Measurements from ENCODE around the gene DCDC2C. TPM values are rescaled to one million over a fixed set of nuclear protein-coding genes. Genes with fewer than 3 reads are reported as not detected.

The DCDC2C gene
- polyA plus RNA-seq, 3 donors: not detected

DNA sequence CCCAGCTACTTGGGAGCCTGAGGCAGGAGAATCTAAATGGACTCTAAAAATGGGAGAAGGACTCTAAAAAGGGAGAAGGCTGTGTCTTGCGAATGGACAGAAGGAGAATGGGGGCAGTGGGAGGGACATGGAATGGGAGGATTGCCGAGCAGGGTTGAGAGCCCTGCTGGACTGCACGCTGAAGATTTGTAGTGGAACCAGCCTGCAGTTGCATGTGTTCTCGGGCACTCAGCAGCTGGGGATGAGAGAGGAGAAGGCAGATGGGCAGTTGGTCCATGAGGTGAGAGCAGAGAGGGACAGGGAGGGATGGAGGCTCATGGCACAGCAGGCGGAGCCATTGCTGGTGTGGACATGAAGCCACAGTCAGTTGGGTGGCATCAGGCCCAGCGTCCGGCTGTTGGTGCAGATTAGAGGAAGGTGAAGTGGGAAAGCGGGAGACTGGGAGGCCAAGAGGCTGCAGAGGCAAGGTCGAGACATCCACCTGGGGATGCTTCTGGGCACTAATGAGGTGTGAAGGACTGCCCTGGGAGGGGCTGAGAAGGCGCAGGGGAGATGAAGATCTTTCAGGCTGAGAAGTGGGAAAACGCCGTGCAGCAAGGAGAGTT, 40.7 kb downstream of the DCDC2C start:
- H3K9me3 Mint-ChIP-seq: no peaks in the 10 kb centered on the region
- intact Hi-C loops (cut with micrococcal nuclease): no loop called here
- 99% methylated on average over 12 of the region's 12 CpGs for WGBS (ENCODE audit: insufficient coverage)

DNA sequence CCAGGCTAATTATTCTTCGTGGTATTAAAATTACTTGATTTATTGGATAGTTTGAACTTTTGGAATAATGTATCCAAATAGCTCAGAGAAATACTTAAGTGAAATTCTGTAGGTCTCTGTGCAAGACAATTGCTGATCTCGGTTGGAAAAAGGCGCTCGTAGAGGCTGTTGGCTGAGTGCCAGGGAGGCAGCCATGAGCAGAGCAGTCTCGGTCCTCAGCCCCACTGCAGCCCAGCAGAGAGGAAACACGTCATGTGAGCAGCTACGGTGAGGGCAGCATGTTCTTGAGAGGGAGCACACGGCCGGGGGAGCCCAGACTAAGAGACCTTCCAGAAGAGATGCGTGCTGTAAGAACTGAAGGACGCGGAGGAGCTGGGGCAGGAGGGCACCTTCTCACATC, 42.5 kb downstream of the DCDC2C start:
- Histone ChIP-seq H2AFZ (ENCODE audit: insufficient read depth, low read depth, low read length, poor library complexity, severe bottlenecking) (no peak overlapping the region), H3K4me1 (ENCODE audit: control insufficient read depth in 1 of 2, insufficient read depth in 2 of 2, low read length in 2 of 2) (no peaks in the 10 kb centered on the region), H3K79me2 (ENCODE audit: insufficient read depth, low read length) (no peaks in the 10 kb centered on the region), H3K27me3 (ENCODE audit: control insufficient read depth in 2 of 2, insufficient read depth in 2 of 2, low read length in 2 of 2) (no peaks in the 10 kb centered on the region), H3K9me3 (replicated peaks in 1 of 2; ENCODE audit: control insufficient read depth in 1 of 2, insufficient read depth in 1 of 2, low read length in 2 of 2) (no peaks in the 10 kb centered on the region), H3K9ac (ENCODE audit: insufficient read depth, low read length, poor library complexity, severe bottlenecking) (no peak overlapping the region), H3K27ac (ENCODE audit: low read depth in 1 of 2, low read length in 2 of 2) (no peak overlapping the region), H3K4me3 (replicated peaks in 1 of 3; ENCODE audit: low read depth in 2 of 3, low read length in 3 of 3) (no peak overlapping the region), H3K4me2 (replicated peaks; ENCODE audit: extremely low read depth, low read length, poor library complexity, severe bottlenecking) (no peak overlapping the region), H4K20me1 (ENCODE audit: insufficient read depth, low read length) (no peaks in the 10 kb centered on the region), H3K36me3 (replicated peaks in 1 of 2; ENCODE audit: control insufficient read depth in 1 of 2, insufficient read depth in 2 of 2, low read length in 2 of 2) (no peaks in the 10 kb centered on the region)
- H3K9me3 Mint-ChIP-seq: no peaks in the 10 kb centered on the region
- peaks cover 7 to 8% (median 7%) of the 10 kb centered on the region in 3 donors for H3K27me3 Mint-ChIP-seq (ENCODE audit: low read depth in 3 of 3)
- intact Hi-C loops (cut with micrococcal nuclease): no loop called here
- DNase-seq: no peak
- 46% methylated on average over 7 of the region's 12 CpGs for WGBS (ENCODE audit: insufficient coverage)
- no peak overlapping the region for H3K4me3 Mint-ChIP-seq
- H3K4me1 Mint-ChIP-seq: no peaks in the 10 kb centered on the region
- TF ChIP-seq, protein P1, sequence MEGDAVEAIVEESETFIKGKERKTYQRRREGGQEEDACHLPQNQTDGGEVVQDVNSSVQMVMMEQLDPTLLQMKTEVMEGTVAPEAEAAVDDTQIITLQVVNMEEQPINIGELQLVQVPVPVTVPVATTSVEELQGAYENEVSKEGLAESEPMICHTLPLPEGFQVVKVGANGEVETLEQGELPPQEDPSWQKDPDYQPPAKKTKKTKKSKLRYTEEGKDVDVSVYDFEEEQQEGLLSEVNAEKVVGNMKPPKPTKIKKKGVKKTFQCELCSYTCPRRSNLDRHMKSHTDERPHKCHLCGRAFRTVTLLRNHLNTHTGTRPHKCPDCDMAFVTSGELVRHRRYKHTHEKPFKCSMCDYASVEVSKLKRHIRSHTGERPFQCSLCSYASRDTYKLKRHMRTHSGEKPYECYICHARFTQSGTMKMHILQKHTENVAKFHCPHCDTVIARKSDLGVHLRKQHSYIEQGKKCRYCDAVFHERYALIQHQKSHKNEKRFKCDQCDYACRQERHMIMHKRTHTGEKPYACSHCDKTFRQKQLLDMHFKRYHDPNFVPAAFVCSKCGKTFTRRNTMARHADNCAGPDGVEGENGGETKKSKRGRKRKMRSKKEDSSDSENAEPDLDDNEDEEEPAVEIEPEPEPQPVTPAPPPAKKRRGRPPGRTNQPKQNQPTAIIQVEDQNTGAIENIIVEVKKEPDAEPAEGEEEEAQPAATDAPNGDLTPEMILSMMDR (IDR thresholded peaks at IDR 0.05): no peak
- no peaks in the 10 kb centered on the region for H3K36me3 Mint-ChIP-seq
- H3K27ac Mint-ChIP-seq: no peak overlapping the region

More for the DNA sequence above, 40.7 kb downstream of the DCDC2C start:
- H4K20me1 ChIP-seq (ENCODE audit: insufficient read depth, low read length): no peaks in the 10 kb centered on the region
- H3K4me1 Mint-ChIP-seq: no peaks in the 10 kb centered on the region
- H3K9me3 ChIP-seq (replicated peaks in 1 of 2; ENCODE audit: control insufficient read depth in 1 of 2, insufficient read depth in 1 of 2, low read length in 2 of 2): no peaks in the 10 kb centered on the region
- H3K4me1 ChIP-seq (ENCODE audit: control insufficient read depth in 1 of 2, insufficient read depth in 2 of 2, low read length in 2 of 2): no peaks in the 10 kb centered on the region
- H2AFZ ChIP-seq (ENCODE audit: insufficient read depth, low read depth, low read length, poor library complexity, severe bottlenecking): no peak overlapping the region
- H3K4me3 ChIP-seq (replicated peaks in 1 of 3; ENCODE audit: low read depth in 2 of 3, low read length in 3 of 3): no peak overlapping the region
- no peak overlapping the region for H3K27ac Mint-ChIP-seq
- no peak overlapping the region for H3K4me3 Mint-ChIP-seq
- no peaks in the 10 kb centered on the region for H3K27me3 ChIP-seq (ENCODE audit: control insufficient read depth in 2 of 2, insufficient read depth in 2 of 2, low read length in 2 of 2)
- H3K9ac ChIP-seq (ENCODE audit: insufficient read depth, low read length, poor library complexity, severe bottlenecking): no peak overlapping the region
- H3K27ac ChIP-seq (ENCODE audit: low read depth in 1 of 2, low read length in 2 of 2): no peak overlapping the region
- H3K79me2 ChIP-seq (ENCODE audit: insufficient read depth, low read length): no peaks in the 10 kb centered on the region
- TF ChIP-seq, protein P1 (IDR thresholded peaks at IDR 0.05): no peak
- no peak overlapping the region for H3K4me2 ChIP-seq (replicated peaks; ENCODE audit: extremely low read depth, low read length, poor library complexity, severe bottlenecking)
- no peaks in the 10 kb centered on the region for H3K36me3 Mint-ChIP-seq
- no peak for DNase-seq
- no peaks in the 10 kb centered on the region for H3K36me3 ChIP-seq (replicated peaks in 1 of 2; ENCODE audit: control insufficient read depth in 1 of 2, insufficient read depth in 2 of 2, low read length in 2 of 2)
- H3K27me3 Mint-ChIP-seq (ENCODE audit: low read depth in 3 of 3): peaks cover 7 to 8% (median 7%) of the 10 kb centered on the region in 3 donors

Measured in CD14-positive monocyte (primary cell).